IMR-90 (cell line): Measurements from ENCODE around the gene RELN. TPM values are rescaled to one million over a fixed set of nuclear protein-coding genes. Genes with fewer than 3 reads are reported as not detected.

Experiments
- ATAC-seq: fragments of 200-7000 bp; cut with Tn5 transposase; 2 replicates; pipeline ENCODE4 v1.9.1; 2020; ENCODE audit warnings: low read depth, mild to moderate bottlenecking, moderate library complexity
- BruUV-seq: library from RNA; stranded (reverse); fragments of 400-500 nt; replicated peaks from 2 replicates; lab custom pipeline; 2021; lab: Mats Ljungman, UMichigan
- CTCF ChIA-PET: fragments of 300-600 bp; formaldehyde crosslinking; extraction: SDS; loops from one replicate; lab custom pipeline; 2021; ENCODE audit warnings: antibody characterized with exemption; lab: Yijun Ruan, JAX
- POLR2A ChIA-PET: fragments of 300-600 bp; sonication (Branson Sonifier 250); formaldehyde crosslinking; loops from one replicate; lab custom pipeline; 2022; ENCODE audit warnings: antibody characterized with exemption; ENCODE audit not compliant: unreplicated experiment; lab: Charles Lee
- DNase-seq: peaks from one replicate; pipeline ENCODE4 v3.0.0; 2013
- H2AFZ ChIP-seq: replicated peaks from 2 replicates; pipeline ENCODE3; 2013; ENCODE audit warnings: low read length, mild to moderate bottlenecking; ENCODE audit not compliant: poor library complexity
- H2AK5ac ChIP-seq: 2 replicates; pipeline ENCODE4 v1.6.1; 2013; ENCODE audit warnings: low read depth, low read length, inconsistent platforms
- H2AK9ac ChIP-seq: replicated peaks from 2 replicates; pipeline ENCODE3; 2013; ENCODE audit warnings: mild to moderate bottlenecking, low read depth, low read length, moderate library complexity; ENCODE audit not compliant: poor library complexity
- H2BK120ac ChIP-seq: 2 replicates; pipeline ENCODE4 v1.6.1; 2013; ENCODE audit warnings: low read depth, low read length, inconsistent platforms
- H2BK15ac ChIP-seq: 3 replicates; pipeline ENCODE4 v1.6.1; 2013; ENCODE audit warnings: low read depth, low read length, inconsistent platforms
- H2BK20ac ChIP-seq: 2 replicates; pipeline ENCODE4 v1.6.1; 2013; ENCODE audit warnings: low read depth, mild to moderate bottlenecking, inconsistent platforms, low read length, moderate library complexity
- H2BK5ac ChIP-seq: 2 replicates; pipeline ENCODE4 v1.6.1; 2013; ENCODE audit warnings: mild to moderate bottlenecking, low read depth, low read length, inconsistent platforms; ENCODE audit not compliant: poor library complexity, severe bottlenecking
- H3K14ac ChIP-seq: replicated peaks from 2 replicates; pipeline ENCODE4 v1.6.1; 2013; ENCODE audit warnings: low read depth, low read length, inconsistent platforms
- H3K18ac ChIP-seq: 2 replicates; pipeline ENCODE4 v1.6.1; 2013; ENCODE audit warnings: low read depth, low read length, control low read depth
- H3K23ac ChIP-seq: 2 replicates; pipeline ENCODE4 v1.6.1; 2013; ENCODE audit warnings: low read depth, low read length, inconsistent platforms
- H3K27ac ChIP-seq: 2 replicates; pipeline ENCODE4 v1.5.1; 2013; ENCODE audit warnings: mild to moderate bottlenecking, control low read depth, low read length; ENCODE audit not compliant: insufficient read depth
- H3K27me3 ChIP-seq: 2 replicates; pipeline ENCODE4 v1.6.1; 2013; ENCODE audit warnings: low read length; ENCODE audit not compliant: control insufficient read depth, insufficient read depth
- H3K36me3 ChIP-seq: 2 replicates; pipeline ENCODE4 v1.6.1; 2013; ENCODE audit warnings: low read length, mixed read lengths; ENCODE audit not compliant: control insufficient read depth, insufficient read depth
- H3K4ac ChIP-seq: 2 replicates; pipeline ENCODE4 v1.6.1; 2013; ENCODE audit warnings: low read depth, low read length, inconsistent platforms
- H3K4me1 ChIP-seq: 2 replicates; pipeline ENCODE4 v1.6.1; 2013; ENCODE audit warnings: low read length, mixed read lengths; ENCODE audit not compliant: control insufficient read depth, insufficient read depth
- H3K4me2 ChIP-seq: 2 replicates; pipeline ENCODE4 v1.6.1; 2013; ENCODE audit warnings: low read depth, mild to moderate bottlenecking, control low read depth, low read length, moderate library complexity
- H3K4me3 ChIP-seq: 2 replicates; pipeline ENCODE4 v1.5.1; 2013; ENCODE audit warnings: low read depth, mild to moderate bottlenecking, control low read depth, low read length, moderate library complexity; ENCODE audit not compliant: insufficient read depth
- H3K56ac ChIP-seq: 2 replicates; pipeline ENCODE4 v1.6.1; 2013; ENCODE audit warnings: low read length, inconsistent platforms; ENCODE audit not compliant: insufficient read depth; ENCODE audit errors: extremely low read depth
- H3K79me1 ChIP-seq, 2 experiments: 2 replicates each; pipeline ENCODE4 v1.6.1; 2013; ENCODE audit warnings: low read length in 2 of 2, inconsistent platforms in 1 of 2, low read depth in 1 of 2
- H3K9ac ChIP-seq: 2 replicates; pipeline ENCODE4 v1.6.1; 2013; ENCODE audit warnings: low read depth, low read length, control low read depth
- H3K9me1 ChIP-seq: 2 replicates; pipeline ENCODE4 v1.6.1; 2013; ENCODE audit warnings: low read length, inconsistent platforms; ENCODE audit not compliant: insufficient read depth
- H3K9me3 ChIP-seq: 2 replicates; pipeline ENCODE4 v1.6.1; 2013; ENCODE audit warnings: low read length; ENCODE audit not compliant: control insufficient read depth, insufficient read depth
- H4K20me1 ChIP-seq: 2 replicates; pipeline ENCODE4 v1.6.1; 2013; ENCODE audit warnings: low read length, inconsistent platforms; ENCODE audit not compliant: insufficient read depth
- H4K5ac ChIP-seq: 2 replicates; pipeline ENCODE4 v1.6.1; 2013; ENCODE audit warnings: mild to moderate bottlenecking, low read depth, low read length, control low read depth
- H4K8ac ChIP-seq, 2 experiments: 2 replicates each; pipeline ENCODE4 v1.6.1; 2013; ENCODE audit warnings: low read depth in 2 of 2, low read length in 2 of 2, control low read depth in 1 of 2, inconsistent platforms in 1 of 2
- H4K91ac ChIP-seq: 2 replicates; pipeline ENCODE4 v1.6.1; 2013; ENCODE audit warnings: low read depth, low read length, inconsistent platforms; ENCODE audit not compliant: insufficient read depth
- POLR2A ChIP-seq: IDR thresholded peaks from 2 replicates; pipeline ENCODE4 v1.6.1; 2012; ENCODE audit warnings: mild to moderate bottlenecking, low read depth, low read length
- WGBS, 2 experiments: methylation state at CpG; one replicate each; pipeline versions ENCODE4 v1.1.5 to v1.1.7; 2013; ENCODE audit warnings: missing lambda C conversion rate in 2 of 2; ENCODE audit not compliant: insufficient read length in 1 of 2; ENCODE audit errors: extremely low coverage in 2 of 2; 5-methylcytosine and 5-hydroxymethylcytosine counted together
- dilution Hi-C: fragments of 300-500 bp; cut with HindIII; formaldehyde crosslinking; loops from one replicate; pipeline ENCODE4 v1.14.3; 2018; ENCODE audit warnings: low sequenced_read_pairs; ENCODE audit not compliant: unreplicated experiment
- in situ Hi-C: fragments of 300-500 bp; cut with MboI; formaldehyde crosslinking; loops from 3 replicates; pipeline ENCODE4 v1.14.3; 2019; ENCODE audit warnings: low sequenced_read_pairs, inconsistent platforms, mixed read lengths
- intact Hi-C: fragments of 100-400 bp; cut with micrococcal nuclease; formaldehyde crosslinking; loops from 2 replicates; pipeline ENCODE4 v1.10.0; 2022
- polyA plus RNA-seq, 3 experiments: library from polyadenylated mRNA; depleted of rRNA; stranded (reverse); fragments of >200 nt; gene quantifications; 2 replicates each; pipeline ENCODE4 v1.2.3, GENCODE V29; 2012; ENCODE audit warnings: low replicate concordance in 1 of 3
- total RNA-seq: library from RNA; depleted of rRNA; stranded (reverse); fragments of >200 nt; gene quantifications from 2 replicates; pipeline ENCODE4 v1.2.3, GENCODE V29; 2012

The RELN gene
- total and polyA plus RNA-seq, 2 of the 4 experiments (the other 2 are of a cell fraction) = 14.7 to 23.7 TPM

GRCh38 chr7:103921692-103922091, 67.8 kb downstream of the RELN start:
- BruUV-seq = no TSS peak
- Histone ChIP-seq H3K79me1 (no peaks in the 10 kb centered on the region), H4K20me1 (no peaks in the 10 kb centered on the region), H3K27me3 (no peaks in the 10 kb centered on the region), H2BK5ac (no peak overlapping the region), H3K23ac (no peak overlapping the region), H2BK15ac (no peak overlapping the region), H2AK5ac (no peak overlapping the region), H3K27ac (no peak overlapping the region), H4K91ac (no peak overlapping the region), H3K4me3 (no peak overlapping the region), H3K4ac (no peak overlapping the region), H3K9ac (no peak overlapping the region), H3K14ac (no peak overlapping the region), H3K18ac (no peak overlapping the region), H3K4me1 (no peaks in the 10 kb centered on the region; the same call in 1 of the 2 replicates), H4K5ac (no peak overlapping the region), H2BK20ac (no peak overlapping the region), H3K36me3 (no peaks in the 10 kb centered on the region), H3K9me1 (no peaks in the 10 kb centered on the region), H3K56ac (no peak overlapping the region), H3K4me2 (no peak overlapping the region), H2BK120ac (no peak overlapping the region), H4K8ac (no peak overlapping the region), H2AFZ (no peak overlapping the region), H3K9me3 (no peaks in the 10 kb centered on the region), H2AK9ac (no peak overlapping the region)
- in situ Hi-C loops = no loop called here
- DNase-seq = no peak
- POLR2A ChIA-PET = no interaction called here
- intact Hi-C loops = no loop called here
- ATAC-seq = no peak
- CTCF ChIA-PET = interaction anchor here (0.6 kb wide), 1 partner anchor 28 kb away, joined by 3 read pairs; no protein-coding TSS in a partner anchor
- dilution Hi-C loops = no loop called here
- TF ChIP-seq POLR2A = no peak
- WGBS, 2 experiments = no CpG with 5 or more reads among the region's 1 CpG
